Activated CD4-positive, alpha-beta T cell treated with anti-CD3 and anti-CD28 coated beads, Interleukin-2, amount 50 U/mL, for 48 hours (primary cell): ENCODE measurements around the gene GKN1.
A peak's percentile ranks its signal among the peaks of the same experiment; 100 is the strongest.

Experiments used
- DNase-seq, 2 experiments: peaks; one replicate each; pipeline ENCODE4 v3.0.0-alpha.2; 2020

The GKN1 gene

DNA sequence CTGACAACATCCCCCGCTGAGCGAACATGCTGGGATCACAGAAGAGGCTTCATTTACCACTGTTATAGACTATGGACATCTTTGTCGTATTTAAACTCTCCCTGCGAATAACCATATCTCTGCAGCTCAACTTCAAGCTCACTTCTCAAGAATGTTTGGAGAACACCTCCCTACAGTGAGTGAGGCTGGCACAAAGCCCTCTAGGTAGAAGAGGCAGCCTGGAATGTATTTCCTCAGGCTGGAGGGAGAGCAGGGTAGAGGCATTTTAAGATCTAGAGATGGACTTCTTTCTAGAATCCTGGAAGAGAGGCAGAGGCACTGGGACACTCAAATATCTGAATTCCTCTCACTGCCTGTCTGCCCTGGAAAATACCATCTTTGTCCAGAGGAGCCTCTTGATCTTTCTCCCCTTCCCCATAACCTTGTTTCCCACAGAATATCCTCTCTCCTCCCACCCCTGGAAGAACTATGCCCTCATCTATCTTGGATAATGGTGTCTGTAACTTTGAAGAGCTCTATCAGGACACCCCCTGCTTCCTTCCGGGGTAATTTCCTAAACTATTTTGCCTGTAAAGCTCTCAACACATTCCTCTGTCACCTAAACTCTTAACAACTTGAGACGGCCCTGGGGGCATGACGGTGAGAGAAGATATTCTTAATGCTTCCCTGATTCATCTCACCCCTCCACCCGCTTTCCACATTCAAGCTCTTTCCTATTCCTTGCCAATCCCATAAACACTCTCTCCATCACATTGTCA lies 36.2 kb downstream of the GKN1 start:
- DNase-seq, result no peak

- DNase-seq, result no peak
Observed at GRCh38 chr2:69011611-69012157, 37.2 kb downstream of the GKN1 start.

DNA sequence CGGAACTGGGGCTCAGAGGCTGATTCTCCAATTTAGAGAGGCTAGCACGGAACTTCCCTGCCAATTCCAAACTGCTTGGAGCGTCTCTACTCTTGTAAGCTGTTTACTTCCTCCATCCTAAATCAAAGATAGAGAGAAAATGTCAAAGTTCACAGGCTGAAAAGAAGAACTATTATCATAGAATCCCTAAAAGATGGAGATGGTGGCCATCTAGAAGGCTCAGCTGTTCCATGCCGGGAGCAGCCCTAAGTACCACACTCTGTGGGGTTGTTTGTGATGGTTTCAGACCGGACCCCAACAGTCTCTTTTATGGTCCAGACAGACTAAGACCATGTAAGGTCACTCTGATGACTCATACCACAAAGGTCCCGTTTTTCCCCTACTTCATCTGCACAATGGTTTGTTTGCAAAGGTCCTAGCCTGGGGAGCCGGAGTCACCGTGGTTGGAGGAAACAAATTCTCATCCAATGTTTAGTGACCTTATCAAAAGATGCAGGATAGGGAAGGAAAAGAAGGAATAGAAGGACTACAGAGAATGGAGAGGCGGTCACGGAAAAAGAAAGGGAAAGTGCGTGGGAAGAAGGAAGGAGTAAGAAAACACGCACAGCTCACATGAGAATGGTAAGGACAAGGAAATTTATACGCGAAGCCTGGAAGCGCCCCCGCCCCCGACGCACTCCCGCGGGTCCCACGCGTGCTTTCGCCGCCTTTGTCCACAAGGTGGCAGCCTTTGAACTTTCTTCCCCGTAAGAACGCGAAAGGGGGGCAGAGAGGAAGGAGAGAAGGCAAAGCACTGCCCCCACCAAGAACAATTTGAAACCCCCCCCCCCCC lies 38.1 kb downstream of the GKN1 start:
- peak; percentile 55 to 58 for DNase-seq

DNA sequence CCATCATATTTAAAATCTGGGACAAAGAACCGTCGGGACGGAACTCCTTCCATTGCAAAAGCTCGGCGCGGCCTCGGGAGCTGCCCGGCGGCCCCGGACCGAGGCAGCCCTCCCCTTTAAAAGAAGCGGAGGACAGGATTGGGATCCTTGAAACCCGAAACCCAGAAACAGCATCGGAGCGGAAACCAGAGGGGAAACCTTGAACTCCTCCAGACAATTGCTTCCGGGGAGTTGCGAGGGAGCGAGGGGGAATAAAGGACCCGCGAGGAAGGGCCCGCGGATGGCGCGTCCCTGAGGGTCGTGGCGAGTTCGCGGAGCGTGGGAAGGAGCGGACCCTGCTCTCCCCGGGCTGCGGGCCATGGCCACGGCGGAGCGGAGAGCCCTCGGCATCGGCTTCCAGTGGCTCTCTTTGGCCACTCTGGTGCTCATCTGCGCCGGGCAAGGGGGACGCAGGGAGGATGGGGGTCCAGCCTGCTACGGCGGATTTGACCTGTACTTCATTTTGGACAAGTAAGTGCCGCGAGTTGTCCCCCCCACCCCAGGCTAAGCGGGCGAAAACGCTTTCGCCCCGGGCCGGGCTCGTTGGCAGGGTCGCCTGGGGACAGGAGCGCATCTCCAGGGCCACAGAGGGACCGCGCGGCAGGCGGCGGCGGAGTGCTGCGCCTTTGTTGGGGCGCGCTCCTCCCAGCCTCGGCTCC lies 38.9 kb downstream of the GKN1 start, which contains the start of gene ANTXR1:
Gene ANTXR1, plus strand, starts transcription at position 38 of the 698 bp plus-strand sequence. Its CDS starts 321 bp downstream, at position 359.
- peak; percentile 9 to 23 for DNase-seq

GRCh38 chr2:69013840-69014821 lies 39.7 kb downstream of the GKN1 start:
- peak in 1 of 2 experiments; percentile 25 for DNase-seq

GRCh38 chr2:69017080-69017479 lies 42.6 kb downstream of the GKN1 start:
- no peak for DNase-seq

GRCh38 chr2:69017835-69018234 lies 43.4 kb downstream of the GKN1 start:
- no peak for DNase-seq

GRCh38 chr2:69018678-69019095 lies 44.3 kb downstream of the GKN1 start:
- no peak for DNase-seq

DNA sequence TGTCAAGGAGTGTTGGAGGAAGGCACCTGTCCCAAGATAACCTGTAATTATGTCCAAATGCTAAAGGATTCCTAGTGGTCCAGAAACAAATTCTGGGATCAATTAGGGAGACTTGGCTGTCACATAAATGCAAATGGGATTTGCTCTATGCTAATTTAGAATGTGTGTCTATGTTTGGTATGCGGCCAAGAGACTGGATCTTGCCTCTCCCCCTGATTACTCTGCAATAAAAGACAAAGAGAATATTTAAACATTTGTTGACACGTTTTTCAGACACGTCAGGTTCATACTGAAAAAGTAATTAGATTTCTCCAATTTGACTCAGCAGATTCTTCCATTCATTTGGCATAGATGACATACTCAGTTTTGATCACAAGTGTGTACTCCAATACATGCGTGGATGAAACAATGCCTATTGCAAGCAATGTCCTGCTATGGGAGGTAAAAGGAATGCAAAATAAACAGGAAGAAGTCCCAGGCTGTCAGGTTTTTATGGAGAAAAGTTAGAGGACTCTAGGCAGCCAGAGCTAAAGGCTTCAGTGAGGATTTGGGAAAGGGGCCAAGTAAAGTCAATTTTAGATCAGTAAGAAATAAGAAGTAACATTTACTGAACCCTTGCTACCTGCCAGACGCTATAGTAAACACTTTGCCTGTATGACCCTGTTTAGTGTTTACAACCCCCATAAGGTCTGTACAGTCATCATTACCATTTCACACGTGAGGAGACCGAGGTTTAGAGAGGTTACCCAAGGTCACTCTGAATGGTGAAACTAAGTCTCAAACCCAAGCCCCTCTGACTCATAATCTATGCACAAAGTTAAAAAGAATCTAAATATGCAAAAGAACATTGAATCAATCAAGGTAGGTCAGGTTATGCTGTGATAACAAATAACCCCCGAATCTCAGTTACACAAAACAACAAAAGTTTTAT lies 46.3 kb downstream of the GKN1 start:
- DNase-seq, result no peak

DNA sequence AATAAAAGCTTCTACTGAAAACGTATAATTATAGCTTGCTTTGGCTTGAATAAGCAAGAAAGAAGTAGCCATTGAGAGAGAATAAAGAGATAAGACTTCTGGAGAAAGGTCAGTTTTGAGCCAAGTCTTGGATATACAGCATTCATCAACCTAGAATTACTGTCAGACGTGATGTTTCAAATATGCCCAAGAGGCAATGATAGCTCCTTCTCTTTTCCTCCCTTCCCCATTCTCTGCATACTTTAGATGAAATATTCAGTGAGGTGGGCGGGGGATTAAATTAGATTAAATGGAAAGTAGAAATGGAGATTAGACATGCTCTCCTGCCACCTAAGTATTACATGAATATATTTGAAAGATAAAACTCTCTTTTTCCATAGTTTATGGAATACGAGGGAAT lies 47.3 kb downstream of the GKN1 start:
- DNase-seq, result no peak

DNA sequence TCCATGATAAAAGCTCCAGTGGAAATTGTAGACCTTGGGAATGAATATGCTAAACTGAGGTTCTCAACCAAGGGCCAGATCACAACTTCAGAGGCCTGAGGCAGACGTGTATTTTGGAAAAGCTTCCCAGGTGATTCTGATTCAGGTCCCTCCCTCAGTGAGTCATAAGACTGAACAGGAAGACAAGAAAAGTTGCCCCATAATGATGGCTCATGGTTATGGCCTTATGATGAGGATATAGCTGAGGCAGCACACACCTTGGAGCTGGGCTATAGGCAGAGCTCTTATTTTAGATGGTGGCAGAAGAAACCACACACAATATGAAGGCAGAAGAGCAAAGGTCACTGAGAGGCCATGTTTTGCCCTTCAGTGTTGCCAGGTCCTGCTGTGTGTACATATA lies 48.1 kb downstream of the GKN1 start:
- no peak for DNase-seq

- no peak for DNase-seq
Observed at GRCh38 chr2:69023236-69023635, 48.8 kb downstream of the GKN1 start.

DNA sequence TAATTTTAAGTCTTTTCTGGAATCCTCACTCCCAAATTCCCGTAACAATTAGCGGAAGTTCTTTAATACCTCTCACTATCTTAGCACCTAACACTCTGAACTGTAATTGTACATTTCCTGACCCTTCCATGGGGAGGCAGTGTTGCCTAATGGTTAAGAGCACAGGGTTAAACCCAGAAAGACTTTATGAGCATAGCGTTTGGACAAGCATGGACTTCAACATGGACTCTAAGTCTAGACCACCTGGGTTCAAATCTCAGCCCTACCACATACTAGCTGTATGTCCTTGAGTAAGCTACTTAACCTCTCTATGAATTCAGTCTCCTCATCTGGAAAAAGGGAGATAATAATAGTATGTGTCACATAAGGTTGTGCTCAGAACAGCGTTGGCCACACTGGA lies 51.6 kb downstream of the GKN1 start:
- DNase-seq, result peak in 1 of 2 experiments; percentile 44

GRCh38 chr2:69026691-69027459 lies 52.4 kb downstream of the GKN1 start:
- DNase-seq, result no peak
